ENCODE measurements around the gene KLK12.
A peak's percentile ranks its signal among the peaks of the same experiment; 100 is the strongest.

KLK12 gene

GRCh38 chr19:51044327-51044726 lies 9.5 kb upstream of the KLK12 start:
- DNase-seq = no peak

- no peak for DNase-seq
These were observed 8.7 kb upstream of the KLK12 start for GRCh38 chr19:51043497-51043896.

- DNase-seq = no peak
These were observed 5.3 kb upstream of the KLK12 start for GRCh38 chr19:51040151-51040550.

- DNase-seq = no peak
These were observed 1.7 kb upstream of the KLK12 start for GRCh38 chr19:51036519-51036918.

- no peak for DNase-seq
These were observed 2.9 kb downstream of the KLK12 start for GRCh38 chr19:51031880-51032225.

- DNase-seq = no peak
These were observed 3.5 kb downstream of the KLK12 start for GRCh38 chr19:51031220-51031879.

- DNase-seq = no peak
These were observed 4.2 kb downstream of the KLK12 start for GRCh38 chr19:51030631-51031030.

GRCh38 chr19:51029718-51030117 lies 5.1 kb downstream of the KLK12 start:
- no peak for DNase-seq

GRCh38 chr19:51027873-51028272 lies 6.9 kb downstream of the KLK12 start:
- no peak for DNase-seq

- DNase-seq = no peak
These were observed 7.5 kb downstream of the KLK12 start for GRCh38 chr19:51027126-51027806.

- DNase-seq = peak; percentile 50
These were observed 8.3 kb downstream of the KLK12 start, which contains the start of gene KLK11 for GRCh38 chr19:51026554-51026831. Gene KLK11, minus strand, starts transcription at chr19:51026616. Its CDS starts 985 bp downstream, at chr19:51025631.

GRCh38 chr19:51025809-51026553 lies 8.8 kb downstream of the KLK12 start:
- DNase-seq = no peak

GRCh38 chr19:51025401-51025800 lies 9.4 kb downstream of the KLK12 start:
- DNase-seq = no peak

- peak; percentile 33 for DNase-seq
These were observed 9.9 kb downstream of the KLK12 start for GRCh38 chr19:51024924-51025323.

GRCh38 chr19:51023946-51024345 lies 10.9 kb downstream of the KLK12 start:
- no peak for DNase-seq

- no peak for DNase-seq
These were observed 12.3 kb downstream of the KLK12 start for GRCh38 chr19:51022526-51022925.

- DNase-seq = peak; percentile 64
These were observed 13.7 kb downstream of the KLK12 start for GRCh38 chr19:51020988-51021651.

GRCh38 chr19:51019544-51019925 lies 15.3 kb downstream of the KLK12 start, which contains the start of gene KLK10:
Gene KLK10, minus strand, starts transcription at chr19:51019709. Its CDS starts 579 bp downstream, at chr19:51019130.
- no peak for DNase-seq

- DNase-seq = no peak
These were observed 15.9 kb downstream of the KLK12 start for GRCh38 chr19:51018745-51019543.

- DNase-seq = peak; percentile 41
These were observed 17.8 kb downstream of the KLK12 start for GRCh38 chr19:51016798-51017683.

GRCh38 chr19:51015691-51016267 lies 19.0 kb downstream of the KLK12 start:
- no peak for DNase-seq
